Neural crest cell (in vitro differentiated cells): ENCODE results near the gene ROPN1L. TPM values are rescaled to one million over a fixed set of nuclear protein-coding genes. Genes with fewer than 3 reads are reported as not detected.
A peak's percentile ranks its signal among the peaks of the same experiment; 100 is the strongest.

ENCODE experiments used
- DNase-seq: peaks from one replicate; pipeline ENCODE4 v3.0.0; 2021; ENCODE audit warnings: low read depth, mixed read lengths, low spot score
- H3K27ac Mint-ChIP-seq: one replicate; pipeline ENCODE4 v1.8.0; 2021; ENCODE audit warnings: mild to moderate bottlenecking, mixed read lengths; ENCODE audit not compliant: unreplicated experiment
- H3K27me3 Mint-ChIP-seq: 2 replicates; pipeline ENCODE4 v1.8.0; 2021; ENCODE audit warnings: low read depth, mild to moderate bottlenecking, mixed read lengths
- H3K36me3 Mint-ChIP-seq: 2 replicates; pipeline ENCODE4 v1.8.0; 2021; ENCODE audit warnings: low read depth, mild to moderate bottlenecking, mixed read lengths
- H3K4me1 Mint-ChIP-seq: 2 replicates; pipeline ENCODE4 v1.8.0; 2021; ENCODE audit warnings: mixed read lengths
- H3K4me3 Mint-ChIP-seq: one replicate; pipeline ENCODE4 v1.8.0; 2021; ENCODE audit warnings: mild to moderate bottlenecking, mixed read lengths
- H3K9me3 Mint-ChIP-seq: 2 replicates; pipeline ENCODE4 v1.8.0; 2021; ENCODE audit warnings: mixed read lengths
- total RNA-seq: library from RNA; stranded (reverse); gene quantifications from 2 replicates; pipeline ENCODE4 v1.2.1, GENCODE V29; 2021
- TF ChIP-seq, protein P1 (sequence below): fragments of 200-600 bp; sonication (generic); conservative IDR thresholded peaks from 2 replicates; pipeline ENCODE4 v1.5.0; 2021; ENCODE audit warnings: antibody characterized with exemption, mild to moderate bottlenecking

ROPN1L gene
- total RNA-seq, 1 donor from 2014 or later, result 0.68 TPM

- Mint-ChIP-seq H3K36me3 (peaks cover 23% of the 10 kb centered on the region), H3K27me3 (no peaks in the 10 kb centered on the region), H3K4me1 (peaks cover 3% of the 10 kb centered on the region), H3K4me3 (no peak overlapping the region), H3K27ac (no peak overlapping the region), H3K9me3 (no peaks in the 10 kb centered on the region)
- DNase-seq, result no peak
- TF ChIP-seq, protein P1, sequence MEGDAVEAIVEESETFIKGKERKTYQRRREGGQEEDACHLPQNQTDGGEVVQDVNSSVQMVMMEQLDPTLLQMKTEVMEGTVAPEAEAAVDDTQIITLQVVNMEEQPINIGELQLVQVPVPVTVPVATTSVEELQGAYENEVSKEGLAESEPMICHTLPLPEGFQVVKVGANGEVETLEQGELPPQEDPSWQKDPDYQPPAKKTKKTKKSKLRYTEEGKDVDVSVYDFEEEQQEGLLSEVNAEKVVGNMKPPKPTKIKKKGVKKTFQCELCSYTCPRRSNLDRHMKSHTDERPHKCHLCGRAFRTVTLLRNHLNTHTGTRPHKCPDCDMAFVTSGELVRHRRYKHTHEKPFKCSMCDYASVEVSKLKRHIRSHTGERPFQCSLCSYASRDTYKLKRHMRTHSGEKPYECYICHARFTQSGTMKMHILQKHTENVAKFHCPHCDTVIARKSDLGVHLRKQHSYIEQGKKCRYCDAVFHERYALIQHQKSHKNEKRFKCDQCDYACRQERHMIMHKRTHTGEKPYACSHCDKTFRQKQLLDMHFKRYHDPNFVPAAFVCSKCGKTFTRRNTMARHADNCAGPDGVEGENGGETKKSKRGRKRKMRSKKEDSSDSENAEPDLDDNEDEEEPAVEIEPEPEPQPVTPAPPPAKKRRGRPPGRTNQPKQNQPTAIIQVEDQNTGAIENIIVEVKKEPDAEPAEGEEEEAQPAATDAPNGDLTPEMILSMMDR, result no peak
Measured at GRCh38 chr5:10420932-10421331, 20.7 kb upstream of the ROPN1L start.

DNA sequence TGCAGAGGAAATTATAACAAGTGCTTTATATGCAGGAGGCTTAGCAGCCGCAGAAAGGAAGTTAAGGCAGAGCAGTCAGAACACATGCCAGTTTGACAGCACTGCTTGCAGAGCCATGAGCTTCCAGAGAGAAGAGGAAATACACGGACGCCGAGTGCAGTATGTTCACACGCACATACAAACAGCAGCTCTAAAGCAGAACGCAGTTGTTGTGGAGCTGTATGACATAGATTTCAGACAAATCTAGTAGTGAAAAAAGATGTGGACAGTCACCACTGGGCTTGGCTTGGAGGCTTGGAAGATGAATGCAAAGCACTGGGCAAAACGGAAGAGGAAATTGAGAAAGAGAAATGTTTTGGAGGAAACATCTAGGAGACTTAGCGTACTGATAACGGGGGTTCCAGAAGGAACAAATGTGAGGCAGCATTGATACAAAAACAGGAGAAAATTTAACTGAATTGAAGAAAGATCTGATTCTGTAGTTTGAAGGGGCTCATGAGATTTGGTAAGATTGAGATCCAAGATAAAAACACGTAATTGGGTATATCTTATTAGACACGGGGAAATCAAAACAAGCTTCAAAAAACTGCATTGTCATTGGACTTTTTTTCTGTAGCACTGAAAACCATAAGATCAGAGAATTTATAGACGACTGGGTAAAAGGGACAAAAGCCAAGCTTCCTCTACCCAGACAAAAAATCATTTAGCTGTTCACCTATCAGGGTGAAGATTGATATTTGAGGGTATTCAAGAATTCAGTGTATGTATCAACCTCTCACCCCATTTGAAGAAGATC, 19.6 kb upstream of the ROPN1L start:
- Mint-ChIP-seq H3K4me3 (no peak overlapping the region), H3K36me3 (peaks cover 21% of the 10 kb centered on the region), H3K4me1 (peaks cover 3% of the 10 kb centered on the region), H3K27me3 (no peaks in the 10 kb centered on the region), H3K27ac (no peak overlapping the region), H3K9me3 (no peaks in the 10 kb centered on the region)
- TF ChIP-seq, protein P1, result no peak
- DNase-seq, result no peak

DNA sequence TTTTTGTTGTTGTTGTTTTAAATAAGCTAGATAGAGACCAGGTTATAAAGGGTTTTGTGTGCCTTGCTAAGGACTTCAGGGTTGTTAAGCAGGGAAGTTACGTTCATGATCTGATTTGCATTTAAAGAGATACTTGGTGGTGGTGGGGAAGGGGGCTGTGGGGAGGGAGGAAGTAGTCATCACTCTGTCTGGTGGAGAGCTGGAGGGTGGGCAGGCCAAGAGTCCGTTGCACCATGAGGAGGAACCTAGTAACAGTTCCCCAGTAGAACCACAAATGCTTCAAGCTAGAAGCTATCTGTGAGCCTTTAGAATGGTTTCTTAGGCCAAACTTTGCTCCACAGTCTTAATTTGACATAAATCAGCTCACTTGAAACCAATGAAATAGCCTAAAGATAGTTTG, 18.7 kb upstream of the ROPN1L start:
- Mint-ChIP-seq H3K4me1 (peaks cover 3% of the 10 kb centered on the region), H3K4me3 (no peak overlapping the region), H3K27me3 (no peaks in the 10 kb centered on the region), H3K36me3 (peaks cover 21% of the 10 kb centered on the region), H3K27ac (no peak overlapping the region), H3K9me3 (no peaks in the 10 kb centered on the region)
- TF ChIP-seq, protein P1, result no peak
- no peak for DNase-seq

DNA sequence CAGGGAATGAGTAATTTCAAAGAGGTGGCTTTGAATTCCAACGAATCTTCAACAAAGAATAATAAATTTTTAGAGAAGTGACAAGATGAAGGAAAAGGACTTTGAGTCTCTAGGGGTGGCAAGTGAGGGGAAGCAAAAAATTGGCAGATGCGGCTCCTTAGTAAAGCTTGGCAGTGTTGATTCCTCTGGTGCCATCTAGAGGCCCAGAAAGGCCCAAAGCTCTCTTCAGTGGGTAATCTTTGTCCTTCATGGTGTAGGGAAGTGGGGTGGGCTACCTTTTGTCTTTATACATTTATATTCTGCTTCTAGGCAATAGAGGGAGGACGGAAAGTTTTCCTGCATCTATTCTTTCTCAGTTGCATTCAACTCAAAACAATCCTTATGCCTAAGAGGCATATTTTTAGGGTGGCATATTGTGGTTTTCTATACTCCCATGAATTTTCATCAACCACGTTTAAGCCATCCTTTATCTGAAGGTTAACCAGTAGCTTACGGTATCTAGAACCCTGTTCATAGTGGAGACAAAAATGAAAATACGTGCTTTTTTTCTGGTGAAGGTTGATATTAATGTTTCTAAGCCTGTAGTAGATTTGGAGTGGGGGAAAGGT, 17.5 kb upstream of the ROPN1L start:
- Mint-ChIP-seq H3K4me1 (peaks cover 3% of the 10 kb centered on the region), H3K27me3 (no peaks in the 10 kb centered on the region), H3K27ac (peak overlapping the region; percentile 75), H3K9me3 (no peaks in the 10 kb centered on the region), H3K36me3 (peaks cover 17% of the 10 kb centered on the region), H3K4me3 (no peak overlapping the region)
- no peak for DNase-seq
- TF ChIP-seq, protein P1, result peak; percentile 60

DNA sequence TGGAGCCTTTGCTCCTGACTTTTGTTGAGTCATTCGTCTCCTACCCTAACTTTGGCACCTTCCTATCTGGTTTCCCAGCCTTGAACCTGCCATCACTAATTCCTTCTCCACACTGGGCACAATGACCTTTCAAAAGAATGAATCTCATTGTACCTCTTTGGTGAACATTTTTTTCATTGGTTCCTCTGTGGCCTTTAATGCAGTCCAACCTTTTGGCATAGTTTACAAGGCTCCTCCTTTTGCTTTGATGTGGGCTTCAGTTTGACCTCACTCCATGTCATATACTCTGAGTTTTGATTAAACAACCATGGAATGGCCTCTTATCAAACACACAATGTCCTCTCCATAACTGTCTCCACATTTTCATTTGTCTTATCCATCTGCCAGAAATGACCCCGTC, 14.5 kb upstream of the ROPN1L start:
- H3K4me3 Mint-ChIP-seq, result no peak overlapping the region
- no peak for DNase-seq
- no peaks in the 10 kb centered on the region for H3K9me3 Mint-ChIP-seq
- H3K27me3 Mint-ChIP-seq, result no peaks in the 10 kb centered on the region
- H3K27ac Mint-ChIP-seq, result no peak overlapping the region
- TF ChIP-seq, protein P1, result no peak
- no peaks in the 10 kb centered on the region for H3K4me1 Mint-ChIP-seq
- peaks cover 20% of the 10 kb centered on the region for H3K36me3 Mint-ChIP-seq
